Transverse colon (tissue), 4 donors: ENCODE measurements around the gene GEMIN5. TPM values are rescaled to one million over a fixed set of nuclear protein-coding genes. Genes with fewer than 3 reads are reported as not detected.

Experiments used
- DNase-seq: peaks from one replicate; pipeline ENCODE4 v3.0.0-alpha.2; 2019
- H3K27ac ChIP-seq, 4 donors: fragments of 200-600 bp; sonication (generic); 2 replicates each; pipeline ENCODE4 v1.5.1; 2016 to 2018; ENCODE audit warnings: inconsistent platforms in 4 of 4
- H3K27me3 ChIP-seq: fragments of 200-600 bp; sonication (generic); 2 replicates; pipeline ENCODE4 v1.5.1; 2017; ENCODE audit warnings: inconsistent platforms
- H3K36me3 ChIP-seq, 4 donors: fragments of 200-600 bp; sonication (generic); 2 replicates each; pipeline ENCODE4 v1.5.1; 2017 to 2019; ENCODE audit warnings: inconsistent platforms in 4 of 4
- H3K4me1 ChIP-seq, 4 donors: fragments of 200-600 bp; sonication (generic); 2 replicates each; pipeline ENCODE4 v1.5.1; 2017 to 2020; ENCODE audit warnings: inconsistent platforms in 4 of 4
- H3K4me3 ChIP-seq, 4 donors: fragments of 200-600 bp; sonication (generic); 1 replicate in 1 of 4; 2 replicates in 3 of 4; pipeline versions ENCODE4 v1.5.1 to v1.6.1; 2017 to 2019; ENCODE audit warnings: inconsistent platforms in 4 of 4
- H3K9me3 ChIP-seq, 2 donors: fragments of 200-600 bp; sonication (generic); 2 replicates each; pipeline ENCODE4 v1.5.1; 2017 to 2019; ENCODE audit warnings: inconsistent platforms in 2 of 2
- CTCF ChIP-seq, 5 experiments: fragments of 200-600 bp in 3 of 5; fragments of 450-650 bp in 2 of 5; sonication (generic) in 3 of 5; IDR thresholded peaks; 1 replicate in 2 of 5; 2 replicates in 3 of 5; pipeline ENCODE4 v1.5.1; 2016 to 2017; ENCODE audit warnings: antibody characterized with exemption in 5 of 5, inconsistent platforms in 3 of 5, mild to moderate bottlenecking in 2 of 5, moderate library complexity in 1 of 5
- EP300 ChIP-seq: sonication (generic); formaldehyde crosslinking; IDR thresholded peaks from one replicate; pipeline ENCODE4 v1.6.1; 2017; ENCODE audit warnings: antibody characterized with exemption, low read depth
- POLR2A ChIP-seq: fragments of 450-650 bp; IDR thresholded peaks from one replicate; pipeline ENCODE4 v1.6.1; 2016; ENCODE audit warnings: antibody characterized with exemption, mild to moderate bottlenecking, moderate library complexity
- POLR2AphosphoS5 ChIP-seq, 3 donors: sonication (generic); formaldehyde crosslinking; IDR thresholded peaks; one replicate each; pipeline ENCODE4 v1.6.1; 2016; ENCODE audit warnings: antibody characterized with exemption in 3 of 3
- WGBS, 2 donors: methylation state at CpG; one replicate each; pipeline ENCODE4 v1.1.5; 2018; ENCODE audit warnings: low coverage in 1 of 2; 5-methylcytosine and 5-hydroxymethylcytosine counted together
- in situ Hi-C, 4 donors: fragments of 200-750 bp; cut with MboI; loops; one replicate each; pipeline versions ENCODE4 v1.15.0 to v1.15.1; 2017; ENCODE audit warnings: low sequenced_read_pairs in 3 of 4, low pct_ligation_motif_present in 1 of 4, low pct_unique_long_range_greater_than_20kb in 1 of 4
- intact Hi-C: fragments of 100-400 bp; cut with DNase I; formaldehyde crosslinking; loops from one replicate; pipeline ENCODE4 v1.15.1; 2023; ENCODE audit warnings: low total_unique reads
- total RNA-seq, 4 donors: library from RNA; depleted of rRNA; stranded (reverse); fragments of >200 nt; gene quantifications; one replicate each; pipeline ENCODE4 v1.1.0, GENCODE V29; 2016

The GEMIN5 gene
- total RNA-seq, 4 donors from 2014 or later, result 3.4 to 39.4 (median 7.3) TPM

GRCh38 chr5:154970759-154971158 lies 32.7 kb upstream of the GEMIN5 start:
- Histone ChIP-seq H3K27me3 (no peaks in the 10 kb centered on the region), H3K36me3 (peaks cover 0 to 23% (median 2%) of the 10 kb centered on the region in 4 donors), H3K4me1 (no peaks in the 10 kb centered on the region), H3K9me3 (no peaks in the 10 kb centered on the region), H3K27ac (no peak overlapping the region), H3K4me3 (no peak overlapping the region)
- in situ Hi-C loops (no loop called here), intact Hi-C loops (no loop called here)
- no peak for TF ChIP-seq POLR2A
- TF ChIP-seq EP300, result no peak
- no peak for TF ChIP-seq POLR2AphosphoS5 (IDR thresholded peaks at IDR 0.05)
- TF ChIP-seq CTCF (IDR thresholded peaks at IDR 0.05), result no peak
- DNase-seq, result no peak

GRCh38 chr5:154968953-154969352 lies 30.9 kb upstream of the GEMIN5 start:
- DNase-seq, result no peak
- in situ Hi-C loops, result no loop called here
- Histone ChIP-seq H3K36me3 (peaks cover 0 to 23% (median 2%) of the 10 kb centered on the region in 4 donors), H3K9me3 (no peaks in the 10 kb centered on the region), H3K4me3 (no peak overlapping the region), H3K27me3 (no peaks in the 10 kb centered on the region), H3K27ac (no peak overlapping the region), H3K4me1 (no peaks in the 10 kb centered on the region)
- 93 to 100% methylated on average over 3 to 5 of the region's 5 CpGs for WGBS, 2 donors
- TF ChIP-seq POLR2A, result no peak
- TF ChIP-seq POLR2AphosphoS5 (IDR thresholded peaks at IDR 0.05), result no peak
- TF ChIP-seq CTCF (IDR thresholded peaks at IDR 0.05), result no peak
- TF ChIP-seq EP300, result no peak
- intact Hi-C loops, result no loop called here

- in situ Hi-C loops, result no loop called here
- no peak overlapping the region for H3K4me3 ChIP-seq
- intact Hi-C loops, result no loop called here
- TF ChIP-seq POLR2A (no peak), CTCF (IDR thresholded peaks at IDR 0.05) (peak in 3 of 5 experiments; percentile 8 to 33 (median 17))
- H3K27ac ChIP-seq, result no peak overlapping the region
- no peaks in the 10 kb centered on the region for H3K9me3 ChIP-seq
- no peak for DNase-seq
- 82 to 96% methylated on average over 3 to 5 of the region's 5 CpGs for WGBS, 2 donors
- H3K4me1 ChIP-seq, result no peaks in the 10 kb centered on the region
- peaks cover 0 to 23% (median 4%) of the 10 kb centered on the region in 4 donors for H3K36me3 ChIP-seq
- H3K27me3 ChIP-seq, result no peaks in the 10 kb centered on the region
Observed at GRCh38 chr5:154967421-154968024, 29.5 kb upstream of the GEMIN5 start.

- Histone ChIP-seq H3K4me1 (no peaks in the 10 kb centered on the region), H3K27me3 (no peaks in the 10 kb centered on the region), H3K36me3 (peaks cover 0 to 23% (median 6%) of the 10 kb centered on the region in 4 donors), H3K27ac (no peak overlapping the region), H3K4me3 (no peak overlapping the region), H3K9me3 (no peaks in the 10 kb centered on the region)
- TF ChIP-seq EP300 (no peak), CTCF (IDR thresholded peaks at IDR 0.05) (no peak), POLR2A (no peak), POLR2AphosphoS5 (IDR thresholded peaks at IDR 0.05) (no peak)
- DNase-seq, result no peak
- 87 to 90% methylated on average over 3 of the region's 3 CpGs for WGBS, 2 donors
- in situ Hi-C loops (no loop called here), intact Hi-C loops (no loop called here)
Observed at GRCh38 chr5:154966874-154967273, 28.9 kb upstream of the GEMIN5 start.
